B cell (primary cell): ENCODE measurements around the gene STPG3. TPM values are rescaled to one million over a fixed set of nuclear protein-coding genes. Genes with fewer than 3 reads are reported as not detected.

Experiments
- ATAC-seq: fragments of 200-7000 bp; cut with Tn5 transposase; one replicate; pipeline ENCODE4 v1.10.0; 2021; ENCODE audit warnings: low read depth, mild to moderate bottlenecking, moderate number of reproducible peaks, moderate library complexity
- CTCF ChIA-PET: fragments of 350-600 bp; sonication (Branson Sonifier 250); formaldehyde crosslinking; loops from one replicate; lab custom pipeline; 2021; ENCODE audit warnings: antibody characterized with exemption, inconsistent platforms; lab: Charles Lee
- POLR2A ChIA-PET: fragments of 350-600 bp; sonication (Branson Sonifier 250); formaldehyde crosslinking; loops from one replicate; lab custom pipeline; 2021; ENCODE audit warnings: antibody characterized with exemption; lab: Charles Lee
- DNase-seq: peaks from one replicate; pipeline ENCODE4 v3.0.0; 2013
- H2AFZ ChIP-seq: 2 replicates; pipeline ENCODE4 v1.6.1; 2012; ENCODE audit warnings: mild to moderate bottlenecking, low read depth, low read length; ENCODE audit not compliant: insufficient read depth, poor library complexity, severe bottlenecking
- H3K27ac ChIP-seq, 2 donors: 1 replicate in 1 of 2; 2 replicates in 1 of 2; pipeline ENCODE4 v1.5.1; 2012 to 2013; ENCODE audit warnings: low read length in 2 of 2, mild to moderate bottlenecking in 2 of 2, moderate library complexity in 1 of 2
- H3K27me3 ChIP-seq, 4 experiments: fragments of 200-600 bp in 1 of 4; sonication (generic) in 1 of 4; replicated peaks in 1 of 4; 1 replicate in 2 of 4; 2 replicates in 2 of 4; pipeline versions ENCODE4 v1.6.1 to v1.7.0; 2013 to 2016; ENCODE audit warnings: low read length in 3 of 4, mild to moderate bottlenecking in 2 of 4, mixed read lengths in 1 of 4, moderate library complexity in 1 of 4; ENCODE audit not compliant: insufficient read depth in 4 of 4, control insufficient read depth in 3 of 4; ENCODE audit errors: control extremely low read depth in 1 of 4
- H3K36me3 ChIP-seq, 2 experiments: replicated peaks in 1 of 2; 1 replicate in 1 of 2; 2 replicates in 1 of 2; pipeline versions ENCODE4 v1.6.1 to v1.7.1; 2013; ENCODE audit warnings: low read length in 1 of 2; ENCODE audit not compliant: insufficient read depth in 2 of 2, control insufficient read depth in 1 of 2; ENCODE audit errors: control extremely low read depth in 1 of 2, extremely low read depth in 1 of 2
- H3K4me1 ChIP-seq, 2 donors: fragments of 200-600 bp in 1 of 2; sonication (generic) in 1 of 2; 1 replicate in 1 of 2; 2 replicates in 1 of 2; pipeline versions ENCODE4 v1.5.1 to v1.6.1; 2013 to 2017; ENCODE audit warnings: low read length in 2 of 2; ENCODE audit not compliant: control insufficient read depth in 2 of 2, insufficient read depth in 2 of 2
- H3K4me2 ChIP-seq: replicated peaks from 2 replicates; pipeline ENCODE3; 2012; ENCODE audit warnings: mild to moderate bottlenecking, low read depth, low read length; ENCODE audit not compliant: poor library complexity, severe bottlenecking
- H3K4me3 ChIP-seq, 5 experiments: fragments of 200-600 bp in 1 of 5; sonication (generic) in 1 of 5; 1 replicate in 3 of 5; 2 replicates in 2 of 5; pipeline versions ENCODE4 v1.5.1 to v1.7.0; 2011 to 2016; ENCODE audit warnings: low read length in 4 of 5, mild to moderate bottlenecking in 4 of 5, low read depth in 2 of 5, control low read depth in 1 of 5, moderate library complexity in 1 of 5; ENCODE audit not compliant: insufficient read depth in 1 of 5; ENCODE audit errors: control extremely low read depth in 1 of 5, extremely low read depth in 1 of 5
- H3K79me2 ChIP-seq: fragments of 200-600 bp; sonication (generic); one replicate; pipeline ENCODE4 v1.6.0; 2016; ENCODE audit warnings: low read length; ENCODE audit not compliant: control insufficient read depth, insufficient read depth
- H3K9ac ChIP-seq: fragments of 200-600 bp; sonication (generic); 2 replicates; pipeline ENCODE4 v1.6.1; 2017; ENCODE audit warnings: mild to moderate bottlenecking, low read length, moderate library complexity
- H3K9me3 ChIP-seq, 3 donors: one replicate each; pipeline versions ENCODE4 v1.6.1 to v1.7.1; 2013; ENCODE audit warnings: low read length in 2 of 3; ENCODE audit not compliant: control insufficient read depth in 2 of 3, insufficient read depth in 1 of 3; ENCODE audit errors: control extremely low read depth in 1 of 3
- H4K20me1 ChIP-seq: 2 replicates; pipeline ENCODE4 v1.6.0; 2012; ENCODE audit warnings: mild to moderate bottlenecking, low read length; ENCODE audit not compliant: insufficient read depth, control insufficient read depth, poor library complexity, severe bottlenecking
- H3K27ac Mint-ChIP-seq: one replicate; pipeline ENCODE4 v1.8.0; 2021; ENCODE audit warnings: mixed read lengths
- H3K27me3 Mint-ChIP-seq: one replicate; pipeline ENCODE4 v1.8.0; 2021; ENCODE audit warnings: mixed read lengths
- H3K4me1 Mint-ChIP-seq: one replicate; pipeline ENCODE4 v1.8.0; 2021; ENCODE audit warnings: mixed read lengths
- H3K4me3 Mint-ChIP-seq: one replicate; pipeline ENCODE4 v1.8.0; 2021; ENCODE audit warnings: mixed read lengths
- H3K9me3 Mint-ChIP-seq: one replicate; pipeline ENCODE4 v1.8.0; 2022; ENCODE audit warnings: mixed read lengths; ENCODE audit not compliant: insufficient read depth
- CTCF ChIP-seq: fragments of 200-600 bp; IDR thresholded peaks from one replicate; pipeline ENCODE4 v1.8.0; 2022; ENCODE audit warnings: antibody characterized with exemption, mild to moderate bottlenecking
- EZH2 ChIP-seq: IDR thresholded peaks from 2 replicates; pipeline ENCODE4 v1.6.1; 2012; ENCODE audit warnings: borderline replicate concordance, low read depth, mild to moderate bottlenecking, moderate library complexity, low read length; ENCODE audit not compliant: insufficient read depth, poor library complexity, severe bottlenecking
- WGBS: methylation state at CpG from one replicate; pipeline ENCODE4 v1.1.5; 2013; ENCODE audit warnings: missing lambda C conversion rate; ENCODE audit not compliant: insufficient coverage; 5-methylcytosine and 5-hydroxymethylcytosine counted together
- intact Hi-C: fragments of 100-400 bp; cut with micrococcal nuclease; formaldehyde crosslinking; loops from one replicate; pipeline ENCODE4 v1.10.0; 2022
- polyA plus RNA-seq: library from polyadenylated mRNA; depleted of rRNA; stranded (reverse); fragments of >200 nt; gene quantifications from 2 replicates; pipeline ENCODE4 v1.2.3, GENCODE V29; 2012
- total RNA-seq, 2 donors: library from RNA; stranded (reverse); fragments of 120-200 nt in 1 of 2; gene quantifications; 1 replicate in 1 of 2; 2 replicates in 1 of 2; pipeline versions ENCODE4 v1.2.3 to v1.2.4, GENCODE V29; 2013 to 2022

STPG3 gene
- total and polyA plus RNA-seq, 2 donors (not counting 1 experiment from before 2014, with no cell fraction given) = not detected

DNA sequence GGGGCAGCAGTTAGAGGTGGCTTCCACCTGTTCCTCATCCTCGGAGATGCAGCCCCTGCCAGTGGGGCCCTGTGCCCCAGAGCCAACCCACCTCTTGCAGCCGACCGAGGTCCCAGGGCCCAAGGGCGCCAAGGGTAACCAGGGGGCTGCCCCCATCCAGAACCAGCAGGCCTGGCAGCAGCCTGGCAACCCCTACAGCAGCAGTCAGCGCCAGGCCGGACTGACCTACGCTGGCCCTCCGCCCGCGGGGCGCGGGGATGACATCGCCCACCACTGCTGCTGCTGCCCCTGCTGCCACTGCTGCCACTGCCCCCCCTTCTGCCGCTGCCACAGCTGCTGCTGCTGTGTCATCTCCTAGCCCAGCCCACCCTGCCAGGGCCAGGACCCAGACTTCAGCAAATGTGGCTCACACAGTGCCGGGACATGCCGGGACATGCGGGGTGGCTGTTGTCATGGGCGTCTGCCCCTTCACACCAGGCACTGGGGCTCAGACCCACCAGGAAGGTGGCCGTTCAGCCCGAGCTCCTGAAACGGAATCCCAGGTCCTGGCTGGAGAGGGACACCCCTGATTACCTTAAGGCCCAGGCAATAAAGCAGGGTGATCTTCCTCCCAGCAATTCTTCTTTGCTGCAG is 25.3 kb upstream of the STPG3 start:
- DNase-seq (no peak), ATAC-seq (no peak)
- peaks cover 4% of the 10 kb centered on the region for H3K27me3 Mint-ChIP-seq
- no peak overlapping the region for H3K27ac Mint-ChIP-seq
- Histone ChIP-seq H3K27me3 (peaks cover 0 to 35% (median 2%) of the 10 kb centered on the region in 4 experiments), H3K9ac (no peak overlapping the region), H3K27ac (no peak overlapping the region), H3K4me1 (peaks cover 13 to 32% of the 10 kb centered on the region in 2 donors), H3K4me3 (no peak overlapping the region), H2AFZ (no peak overlapping the region), H3K36me3 (no peaks in the 10 kb centered on the region), H4K20me1 (no peaks in the 10 kb centered on the region), H3K79me2 (no peaks in the 10 kb centered on the region), H3K4me2 (no peak overlapping the region), H3K9me3 (no peaks in the 10 kb centered on the region)
- WGBS = 81% methylated on average over 18 of the region's 21 CpGs
- POLR2A ChIA-PET = no interaction called here
- CTCF ChIA-PET = interaction anchor here (0.6 to 7.0 kb wide), 10 partner anchors 13 to 197 kb away, joined by 3 to 76 read pairs (median 8); partner anchors contain the start of genes ANAPC2, NELFB, NPDC1 and SSNA1
- intact Hi-C loops = no loop called here
- no peak overlapping the region for H3K4me3 Mint-ChIP-seq
- TF ChIP-seq EZH2 = no peak
- no peak for TF ChIP-seq CTCF
- H3K4me1 Mint-ChIP-seq = peaks cover 15% of the 10 kb centered on the region
- no peaks in the 10 kb centered on the region for H3K9me3 Mint-ChIP-seq

GRCh38 chr9:137226338-137227053 is 24.6 kb upstream of the STPG3 start:
- ATAC-seq (no peak), DNase-seq (no peak)
- no peak overlapping the region for H3K27ac Mint-ChIP-seq
- H3K9ac ChIP-seq = no peak overlapping the region
- no peaks in the 10 kb centered on the region for H3K36me3 ChIP-seq
- no peak overlapping the region for H3K27ac ChIP-seq
- H3K4me3 ChIP-seq = no peak overlapping the region
- TF ChIP-seq EZH2 (no peak), CTCF (no peak)
- H3K27me3 Mint-ChIP-seq = peaks cover 4% of the 10 kb centered on the region
- no peak overlapping the region for H3K4me2 ChIP-seq
- H3K4me1 ChIP-seq = peaks cover 13 to 31% of the 10 kb centered on the region in 2 donors
- H3K4me1 Mint-ChIP-seq = peaks cover 14% of the 10 kb centered on the region
- no peaks in the 10 kb centered on the region for H4K20me1 ChIP-seq
- intact Hi-C loops = loop anchor here (1.0 kb wide), 2 partner anchors 38 to 108 kb away; partner anchors contain the start of genes ANAPC2 and SSNA1
- no peak overlapping the region for H3K4me3 Mint-ChIP-seq
- POLR2A ChIA-PET = interaction anchor here (0.8 kb wide), 1 partner anchor 180 kb away, joined by 5 read pairs; no protein-coding TSS in a partner anchor
- no peak overlapping the region for H2AFZ ChIP-seq
- CTCF ChIA-PET = interaction anchor here (0.6 to 7.0 kb wide), 17 partner anchors 12 to 197 kb away, joined by 3 to 76 read pairs (median 5); partner anchors contain the start of genes ANAPC2, NELFB, NPDC1 and SSNA1
- H3K9me3 ChIP-seq = no peaks in the 10 kb centered on the region
- H3K79me2 ChIP-seq = no peaks in the 10 kb centered on the region
- H3K9me3 Mint-ChIP-seq = no peaks in the 10 kb centered on the region
- 79% methylated on average over 17 of the region's 18 CpGs for WGBS
- H3K27me3 ChIP-seq = peaks cover 0 to 35% (median 2%) of the 10 kb centered on the region in 4 experiments
